Activated B cell treated with CpG ODN at 0.5 μM for 24 hours (primary cell): Measurements from ENCODE around the gene CDC42BPB. TPM values are rescaled to one million over a fixed set of nuclear protein-coding genes. Genes with fewer than 3 reads are reported as not detected.

Source experiments
- ATAC-seq: fragments of 200-7000 bp; cut with Tn5 transposase; one replicate; pipeline ENCODE4 v1.10.0; 2021; ENCODE audit warnings: low read depth, mild to moderate bottlenecking, moderate library complexity
- CTCF ChIA-PET: fragments of 350-600 bp; sonication (Branson Sonifier 250); formaldehyde crosslinking; loops from one replicate; lab custom pipeline; 2021; ENCODE audit warnings: antibody characterized with exemption; lab: Charles Lee
- POLR2A ChIA-PET: fragments of 350-600 bp; sonication (Branson Sonifier 250); formaldehyde crosslinking; loops from one replicate; lab custom pipeline; 2021; ENCODE audit warnings: antibody characterized with exemption; lab: Charles Lee
- DNase-seq: peaks from one replicate; pipeline ENCODE4 v3.0.0; 2022
- H3K27ac Mint-ChIP-seq: one replicate; pipeline ENCODE4 v1.8.0; 2020; ENCODE audit warnings: mixed read lengths
- H3K27me3 Mint-ChIP-seq: one replicate; pipeline ENCODE4 v1.8.0; 2021; ENCODE audit warnings: mixed read lengths
- H3K36me3 Mint-ChIP-seq: one replicate; pipeline ENCODE4 v1.8.0; 2021; ENCODE audit warnings: low read depth, mixed read lengths
- H3K4me1 Mint-ChIP-seq: one replicate; pipeline ENCODE4 v1.8.0; 2021; ENCODE audit warnings: mixed read lengths
- H3K4me3 Mint-ChIP-seq: one replicate; pipeline ENCODE4 v1.8.0; 2020; ENCODE audit warnings: mild to moderate bottlenecking, mixed read lengths
- H3K9me3 Mint-ChIP-seq: one replicate; pipeline ENCODE4 v1.8.0; 2020; ENCODE audit warnings: mixed read lengths
- CTCF ChIP-seq: fragments of 200-600 bp; IDR thresholded peaks from one replicate; pipeline ENCODE4 v1.8.0; 2022; ENCODE audit warnings: antibody characterized with exemption, mild to moderate bottlenecking
- intact Hi-C: fragments of 100-400 bp; cut with micrococcal nuclease; formaldehyde crosslinking; loops from one replicate; pipeline ENCODE4 v1.15.1; 2024
- total RNA-seq: library from RNA; stranded (reverse); gene quantifications from 2 replicates; pipeline ENCODE4 v1.2.3, GENCODE V29; 2022

Gene CDC42BPB
- total RNA-seq, 1 donor from 2014 or later, result 38.5 TPM

GRCh38 chr14:103001651-103002396, 55.5 kb downstream of the CDC42BPB start:
- Mint-ChIP-seq H3K27ac (peak overlapping the region; percentile 51), H3K27me3 (no peaks in the 10 kb centered on the region), H3K4me1 (peaks cover 13% of the 10 kb centered on the region), H3K9me3 (no peaks in the 10 kb centered on the region), H3K4me3 (peak overlapping the region; percentile 16), H3K36me3 (peaks cover 53% of the 10 kb centered on the region)
- intact Hi-C loops, result loop anchor here (1.0 kb wide), 1 partner anchor 308 kb away; no protein-coding TSS in a partner anchor
- DNase-seq, result peak; percentile 27
- TF ChIP-seq CTCF, result no peak
- ATAC-seq, result peak; percentile 88
- CTCF ChIA-PET, result interaction anchor here (1.1 kb wide), 1 partner anchor 308 kb away, joined by 7 read pairs; no protein-coding TSS in a partner anchor
- POLR2A ChIA-PET, result interaction anchor here (0.6 kb wide), 1 partner anchor 684 kb away, joined by 3 read pairs; no protein-coding TSS in a partner anchor

GRCh38 chr14:103001226-103001625, 56.1 kb downstream of the CDC42BPB start:
- peaks cover 53% of the 10 kb centered on the region for H3K36me3 Mint-ChIP-seq
- H3K27ac Mint-ChIP-seq, result no peak overlapping the region
- POLR2A ChIA-PET, result no interaction called here
- DNase-seq (no peak), ATAC-seq (no peak)
- intact Hi-C loops, result no loop called here
- H3K27me3 Mint-ChIP-seq, result no peaks in the 10 kb centered on the region
- H3K9me3 Mint-ChIP-seq, result no peaks in the 10 kb centered on the region
- peaks cover 13% of the 10 kb centered on the region for H3K4me1 Mint-ChIP-seq
- CTCF ChIA-PET, result no interaction called here
- no peak for TF ChIP-seq CTCF
- H3K4me3 Mint-ChIP-seq, result no peak overlapping the region

GRCh38 chr14:103000291-103000921, 56.9 kb downstream of the CDC42BPB start:
- no peak overlapping the region for H3K4me3 Mint-ChIP-seq
- peaks cover 55% of the 10 kb centered on the region for H3K36me3 Mint-ChIP-seq
- no peak for DNase-seq
- intact Hi-C loops, result no loop called here
- CTCF ChIA-PET, result no interaction called here
- H3K27me3 Mint-ChIP-seq, result no peaks in the 10 kb centered on the region
- no peak for ATAC-seq
- TF ChIP-seq CTCF, result no peak
- peaks cover 13% of the 10 kb centered on the region for H3K4me1 Mint-ChIP-seq
- no peaks in the 10 kb centered on the region for H3K9me3 Mint-ChIP-seq
- POLR2A ChIA-PET, result interaction anchor here (0.6 kb wide), 1 partner anchor 182 kb away, joined by 3 read pairs; no protein-coding TSS in a partner anchor
- no peak overlapping the region for H3K27ac Mint-ChIP-seq

- intact Hi-C loops, result no loop called here
- Mint-ChIP-seq H3K36me3 (peaks cover 62% of the 10 kb centered on the region), H3K9me3 (no peaks in the 10 kb centered on the region), H3K27ac (no peak overlapping the region), H3K4me1 (peaks cover 13% of the 10 kb centered on the region), H3K27me3 (no peaks in the 10 kb centered on the region), H3K4me3 (no peak overlapping the region)
- ATAC-seq (no peak), DNase-seq (no peak)
- CTCF ChIA-PET, result no interaction called here
- TF ChIP-seq CTCF, result no peak
- POLR2A ChIA-PET, result no interaction called here
Observed at GRCh38 chr14:102999227-102999895, 58.0 kb downstream of the CDC42BPB start.

GRCh38 chr14:102998393-102998792, 59.0 kb downstream of the CDC42BPB start:
- Mint-ChIP-seq H3K4me3 (no peak overlapping the region), H3K27me3 (no peaks in the 10 kb centered on the region), H3K27ac (no peak overlapping the region), H3K9me3 (no peaks in the 10 kb centered on the region), H3K36me3 (peaks cover 61% of the 10 kb centered on the region), H3K4me1 (peaks cover 13% of the 10 kb centered on the region)
- ChIA-PET CTCF (no interaction called here), POLR2A (no interaction called here)
- no peak for TF ChIP-seq CTCF
- ATAC-seq, result no peak
- DNase-seq, result no peak
- intact Hi-C loops, result no loop called here
